SK-N-MC (cell line): ENCODE data around the gene SLC39A11.

Source experiments
- EZH2 ChIP-seq: fragments of 200-600 bp; sonication (generic); IDR thresholded peaks from one replicate; pipeline ENCODE4 v1.6.1; 2017; ENCODE audit warnings: antibody characterized with exemption
- POLR2AphosphoS5 ChIP-seq: IDR thresholded peaks from 2 replicates; pipeline ENCODE4 v1.6.1; 2012; ENCODE audit warnings: mild to moderate bottlenecking, low read depth, low read length, borderline replicate concordance

GRCh38 chr17:72662827-72663190 lies 429.7 kb downstream of the SLC39A11 start:
- no peak for TF ChIP-seq EZH2
- TF ChIP-seq POLR2AphosphoS5, result no peak
